Muscle layer of duodenum (tissue), 2 donors: ENCODE results near the gene AKIRIN2.

Source experiments
- H3K27ac ChIP-seq: one replicate; pipeline ENCODE4 v1.7.0; 2013; ENCODE audit warnings: mild to moderate bottlenecking, low read length
- H3K27me3 ChIP-seq: one replicate; pipeline ENCODE4 v1.7.0; 2013; ENCODE audit warnings: low read depth, mild to moderate bottlenecking, control low read depth, low read length
- H3K36me3 ChIP-seq, 2 donors: one replicate each; pipeline ENCODE4 v1.7.0; 2013; ENCODE audit warnings: low read length in 2 of 2, control low read depth in 1 of 2, mild to moderate bottlenecking in 1 of 2; ENCODE audit not compliant: insufficient read depth in 2 of 2, control insufficient read depth in 1 of 2
- H3K4me1 ChIP-seq, 2 donors: one replicate each; pipeline ENCODE4 v1.7.0; 2013; ENCODE audit warnings: low read length in 2 of 2, mild to moderate bottlenecking in 2 of 2, control low read depth in 1 of 2, moderate library complexity in 1 of 2; ENCODE audit not compliant: insufficient read depth in 2 of 2, control insufficient read depth in 1 of 2
- H3K4me3 ChIP-seq, 2 donors: one replicate each; pipeline ENCODE4 v1.7.0; 2013; ENCODE audit warnings: low read length in 2 of 2, low read depth in 1 of 2, mild to moderate bottlenecking in 1 of 2
- H3K9me3 ChIP-seq, 2 donors: one replicate each; pipeline ENCODE4 v1.7.0; 2013; ENCODE audit warnings: low read length in 2 of 2, control low read depth in 1 of 2, mild to moderate bottlenecking in 1 of 2; ENCODE audit not compliant: control insufficient read depth in 1 of 2
- donor health status: healthy.

The AKIRIN2 gene

DNA sequence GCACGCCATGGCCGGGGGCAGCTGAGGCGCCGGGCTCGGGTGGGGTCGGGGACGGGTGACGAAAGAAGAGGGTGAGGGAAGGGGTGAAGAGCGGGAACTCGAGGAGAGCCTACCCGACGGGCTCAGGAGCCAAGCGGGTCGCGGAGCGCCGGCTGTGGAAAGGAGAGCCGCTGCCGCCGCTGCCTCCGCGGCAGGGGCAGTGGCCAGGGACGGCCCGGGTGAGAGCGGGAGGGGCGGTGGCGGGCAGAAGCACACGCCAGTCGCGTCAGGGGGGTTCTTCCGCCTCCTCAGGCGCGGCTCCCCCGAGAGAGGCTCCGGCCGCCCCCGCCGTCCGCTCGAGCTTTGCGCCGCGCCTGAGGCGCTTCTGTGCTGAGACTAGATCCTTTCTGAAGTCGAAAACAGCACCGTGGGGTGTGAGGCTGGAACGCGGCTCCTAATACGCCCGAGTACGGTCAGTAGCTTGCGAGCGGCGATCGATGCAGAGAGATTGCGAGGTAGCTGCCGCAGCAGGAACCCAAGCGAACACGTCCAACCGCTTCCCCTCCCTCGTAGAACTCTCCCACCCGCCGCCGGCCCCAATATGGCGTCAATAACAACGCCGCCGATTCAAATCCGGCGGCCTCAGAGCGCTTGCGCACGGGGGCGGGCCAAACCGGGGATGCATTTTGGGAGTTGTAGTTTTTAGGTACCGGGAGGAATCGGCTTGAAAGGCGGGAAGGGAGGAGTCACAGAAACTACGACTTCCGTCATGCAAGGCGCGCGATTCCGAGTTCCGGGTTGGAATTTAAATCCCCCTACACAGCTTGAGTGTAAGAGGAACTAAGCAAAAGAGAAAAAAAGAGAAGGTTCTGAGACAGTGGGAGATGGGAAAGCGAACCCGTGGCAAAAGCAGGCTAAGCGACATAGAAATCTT, at the start of gene AKIRIN2:
AKIRIN2 (minus strand) TSS at position 558 of the 913 bp plus-strand sequence; CDS start at position 9, 549 bp downstream.
- Histone ChIP-seq H3K4me1 (peaks cover 9 to 15% of the 10 kb centered on the region in 2 donors), H3K27ac (peak within 1 kb of the TSS; percentile 99), H3K27me3 (no peaks in the 10 kb centered on the region), H3K36me3 (peaks cover 0 to 16% of the 10 kb centered on the region in 2 donors), H3K9me3 (no peaks in the 10 kb centered on the region), H3K4me3 (peak within 1 kb of the TSS; percentile 85 to 99)

DNA sequence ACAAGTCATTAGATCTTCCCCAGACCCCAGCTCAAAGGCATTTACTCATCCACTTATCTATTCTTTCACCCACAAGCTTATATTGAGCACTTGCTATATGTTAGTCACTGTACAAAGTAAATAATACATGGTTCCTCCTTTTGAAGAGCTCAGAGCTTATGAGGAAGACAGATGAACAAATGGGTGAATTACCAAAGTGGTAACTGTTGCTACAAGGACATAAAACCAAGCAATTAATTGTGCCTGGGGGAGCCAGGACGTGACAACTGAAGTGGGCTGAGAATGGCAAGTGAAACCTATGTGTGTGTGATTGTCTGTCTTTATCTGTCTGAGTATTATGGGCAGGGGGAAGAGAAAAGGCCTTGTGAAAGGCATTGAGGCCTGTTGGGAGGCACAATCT, 45.6 kb upstream of the AKIRIN2 start:
- Histone ChIP-seq H3K4me3 (no peak overlapping the region), H3K9me3 (no peaks in the 10 kb centered on the region), H3K27ac (no peak overlapping the region), H3K36me3 (no peaks in the 10 kb centered on the region), H3K27me3 (no peaks in the 10 kb centered on the region), H3K4me1 (no peaks in the 10 kb centered on the region)

DNA sequence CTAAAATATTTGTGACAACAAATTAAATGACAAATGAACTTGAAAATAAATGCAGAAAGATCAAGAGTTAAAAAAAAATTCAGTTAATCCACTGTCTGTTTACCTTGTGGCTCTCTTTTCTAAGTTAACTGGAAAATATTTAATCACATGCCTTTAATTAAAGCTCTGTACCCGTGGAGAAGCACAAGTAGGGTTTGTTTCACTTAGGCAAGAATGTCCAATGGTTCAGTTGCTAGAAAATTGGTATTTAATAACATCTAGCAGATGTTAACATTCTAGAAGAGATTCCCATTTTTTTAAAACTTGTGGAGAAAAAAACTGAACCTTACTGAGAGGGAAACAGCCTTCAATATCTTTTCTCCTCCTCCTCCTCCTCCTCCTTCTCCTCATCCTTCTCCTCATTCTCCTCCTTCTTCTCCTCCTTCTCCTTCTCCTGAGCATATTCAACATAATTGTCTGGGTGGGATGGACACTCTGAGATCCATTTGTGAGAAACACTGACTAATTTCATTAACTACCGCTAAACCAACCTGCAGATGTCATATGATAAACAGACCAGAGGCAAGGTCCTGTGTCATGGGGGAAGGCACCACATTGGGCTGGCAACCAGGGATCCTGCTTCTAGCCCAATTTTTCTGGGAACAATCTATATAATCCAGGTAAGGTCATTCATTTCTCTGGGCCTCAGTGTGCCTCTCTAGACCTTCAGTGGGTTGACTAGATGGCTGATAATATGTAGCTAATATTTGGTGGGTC, 44.1 kb upstream of the AKIRIN2 start:
- Histone ChIP-seq H3K27ac (no peak overlapping the region), H3K4me3 (no peak overlapping the region), H3K9me3 (no peaks in the 10 kb centered on the region), H3K4me1 (no peaks in the 10 kb centered on the region), H3K27me3 (no peaks in the 10 kb centered on the region), H3K36me3 (no peaks in the 10 kb centered on the region)

DNA sequence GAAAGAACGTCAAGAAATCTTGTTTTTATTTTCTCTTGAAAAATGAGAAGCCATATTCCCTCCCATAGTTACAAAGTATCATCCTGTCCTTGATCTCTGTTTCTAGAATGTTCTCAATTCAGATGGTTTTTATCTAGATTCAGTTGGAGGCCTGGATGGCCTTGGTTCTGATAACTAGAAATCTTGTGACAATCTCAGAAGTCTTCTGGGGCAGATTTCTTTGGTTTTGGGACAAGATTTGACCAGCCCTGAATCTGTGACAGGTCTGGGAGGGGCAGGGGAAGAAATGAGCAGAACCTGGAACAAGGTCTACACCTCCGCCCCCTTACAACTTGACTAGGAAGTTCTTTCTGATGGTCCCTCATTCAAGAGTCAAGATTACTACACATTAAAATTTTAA, 41.4 kb upstream of the AKIRIN2 start:
- no peaks in the 10 kb centered on the region for H3K4me1 ChIP-seq
- no peaks in the 10 kb centered on the region for H3K27me3 ChIP-seq
- H3K4me3 ChIP-seq: no peak overlapping the region
- no peaks in the 10 kb centered on the region for H3K36me3 ChIP-seq
- H3K27ac ChIP-seq: no peak overlapping the region
- no peaks in the 10 kb centered on the region for H3K9me3 ChIP-seq

DNA sequence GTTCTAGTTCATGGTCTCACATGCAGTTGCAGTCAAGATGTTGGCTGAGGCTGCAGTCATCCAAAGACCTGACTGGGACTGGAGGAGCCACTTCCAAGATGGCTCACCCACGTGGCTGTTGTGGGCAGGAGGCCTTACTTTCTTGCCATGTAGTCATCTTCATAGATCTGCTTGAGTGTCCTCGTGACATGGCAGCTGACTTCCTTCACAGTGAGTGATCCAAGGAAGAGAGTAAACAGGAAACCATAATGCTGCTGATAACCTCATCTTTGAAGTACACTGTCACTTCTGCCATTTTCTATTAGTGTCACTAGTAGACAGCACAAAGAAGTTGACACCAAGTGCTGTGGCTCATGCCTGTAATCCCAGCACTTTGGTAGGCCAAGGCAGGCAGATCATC, 40.1 kb upstream of the AKIRIN2 start:
- Histone ChIP-seq H3K9me3 (no peaks in the 10 kb centered on the region), H3K36me3 (no peaks in the 10 kb centered on the region), H3K4me3 (no peak overlapping the region), H3K4me1 (no peaks in the 10 kb centered on the region), H3K27ac (no peak overlapping the region), H3K27me3 (no peaks in the 10 kb centered on the region)

DNA sequence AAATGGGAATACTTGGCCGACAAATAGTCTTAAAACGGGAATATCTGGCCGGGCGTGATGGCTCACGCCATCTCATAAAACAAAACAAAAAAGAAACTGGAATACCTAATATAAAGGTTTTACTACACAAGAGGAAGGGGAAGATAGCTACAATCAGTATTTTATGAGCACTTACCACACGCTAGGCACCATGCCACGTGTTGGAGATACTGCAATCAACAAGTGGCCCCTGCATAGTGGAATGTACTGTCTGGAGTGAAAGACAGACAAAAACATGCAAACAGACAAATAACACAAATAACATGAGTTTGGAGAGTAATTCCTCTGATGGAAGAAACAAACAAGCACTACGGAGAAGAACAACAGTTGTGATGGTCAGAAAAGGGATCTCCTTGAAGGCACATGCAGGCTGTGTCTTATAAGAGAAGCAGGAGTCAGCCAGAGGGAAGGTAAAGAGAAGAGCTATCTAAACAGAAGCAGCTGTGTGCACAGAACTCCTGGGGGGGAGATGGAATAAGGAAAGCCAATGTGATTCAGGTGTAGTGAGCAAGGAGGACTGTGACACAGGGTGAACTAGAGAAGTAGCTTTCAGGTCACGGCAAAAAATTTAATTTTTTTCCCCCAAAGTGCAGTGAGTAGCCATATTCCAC, 39.1 kb upstream of the AKIRIN2 start:
- Histone ChIP-seq H3K9me3 (no peaks in the 10 kb centered on the region), H3K36me3 (no peaks in the 10 kb centered on the region), H3K4me1 (no peaks in the 10 kb centered on the region), H3K4me3 (no peak overlapping the region), H3K27ac (no peak overlapping the region), H3K27me3 (no peaks in the 10 kb centered on the region)

DNA sequence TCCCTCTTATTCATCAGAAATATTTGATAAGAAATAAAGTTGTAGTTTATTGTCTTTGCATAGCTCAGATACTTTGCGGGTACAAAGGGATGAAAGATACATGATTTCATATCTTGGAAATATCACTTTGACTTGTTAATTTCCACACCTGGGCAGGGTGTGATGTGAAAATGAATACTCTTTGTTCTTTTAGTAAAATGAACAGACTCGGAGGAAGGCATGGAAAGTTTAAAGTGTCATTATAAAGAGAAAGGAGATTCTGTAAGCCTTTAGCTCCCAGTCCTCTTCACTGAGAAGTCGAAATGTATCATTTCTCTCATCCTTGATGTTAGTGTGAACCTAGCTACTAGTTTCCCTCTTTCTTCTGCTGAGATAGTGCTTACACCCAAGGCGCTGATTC, 36.7 kb upstream of the AKIRIN2 start:
- no peaks in the 10 kb centered on the region for H3K36me3 ChIP-seq
- no peak overlapping the region for H3K4me3 ChIP-seq
- no peaks in the 10 kb centered on the region for H3K4me1 ChIP-seq
- H3K27me3 ChIP-seq: no peaks in the 10 kb centered on the region
- H3K27ac ChIP-seq: no peak overlapping the region
- H3K9me3 ChIP-seq: no peaks in the 10 kb centered on the region

DNA sequence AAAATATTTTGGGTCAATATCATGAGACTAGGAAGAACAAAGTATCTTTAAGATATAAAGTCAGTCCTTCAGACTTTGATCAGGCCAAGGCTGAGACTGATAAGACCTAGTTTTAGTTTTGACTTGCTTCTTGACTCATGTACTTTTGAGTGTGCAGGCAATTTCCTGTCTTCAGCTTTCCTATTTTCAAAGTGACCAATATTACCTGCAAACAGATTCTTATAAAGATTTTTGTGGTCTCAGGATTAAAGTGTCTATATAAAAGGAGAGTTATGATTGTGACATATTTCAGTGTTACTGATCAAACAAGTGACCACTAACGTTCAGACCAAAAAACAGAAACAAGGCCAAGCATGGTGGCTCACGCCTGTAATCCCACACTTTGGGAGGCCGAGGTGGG, 36.0 kb upstream of the AKIRIN2 start:
- Histone ChIP-seq H3K36me3 (no peaks in the 10 kb centered on the region), H3K4me3 (no peak overlapping the region), H3K27ac (no peak overlapping the region), H3K4me1 (no peaks in the 10 kb centered on the region), H3K9me3 (no peaks in the 10 kb centered on the region), H3K27me3 (no peaks in the 10 kb centered on the region)

DNA sequence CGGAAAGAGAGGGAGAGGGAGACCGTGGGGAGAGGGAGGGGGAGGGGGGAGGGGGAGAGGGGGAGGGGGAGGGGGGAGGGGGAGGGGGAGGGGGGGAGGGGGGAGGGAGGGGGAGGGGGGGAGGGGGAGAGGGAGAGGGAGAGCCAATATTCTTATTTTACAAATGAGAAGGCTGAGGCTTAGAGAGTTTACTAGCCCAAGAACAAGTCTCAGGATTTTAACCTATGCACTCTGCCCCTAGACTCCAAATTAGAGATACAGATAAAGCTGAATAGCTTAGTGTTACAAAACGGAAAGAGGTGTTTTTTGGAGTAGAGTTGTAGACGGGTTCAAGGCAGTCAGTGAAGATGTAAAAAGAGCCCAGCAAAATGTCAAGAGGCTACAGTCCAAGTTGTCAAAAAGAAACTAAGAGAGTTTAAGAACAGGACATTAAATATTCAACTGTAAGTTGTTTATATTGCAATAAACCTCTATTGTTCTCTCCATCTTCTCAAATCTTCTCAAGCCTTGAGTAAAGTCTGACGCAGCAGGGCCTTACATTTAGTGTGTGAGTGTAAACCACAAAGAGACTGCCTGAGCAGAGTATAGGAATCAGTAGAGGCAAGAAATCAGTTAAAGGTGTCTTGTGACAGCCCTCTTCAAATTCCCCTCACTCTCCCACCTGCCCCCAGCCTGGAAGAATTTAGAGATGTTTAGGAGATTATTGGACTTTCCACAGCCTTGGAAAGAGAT, 34.9 kb upstream of the AKIRIN2 start:
- Histone ChIP-seq H3K9me3 (no peaks in the 10 kb centered on the region), H3K27ac (no peak overlapping the region), H3K4me1 (peaks cover 0 to 5% of the 10 kb centered on the region in 2 donors), H3K36me3 (no peaks in the 10 kb centered on the region), H3K4me3 (no peak overlapping the region), H3K27me3 (no peaks in the 10 kb centered on the region)

DNA sequence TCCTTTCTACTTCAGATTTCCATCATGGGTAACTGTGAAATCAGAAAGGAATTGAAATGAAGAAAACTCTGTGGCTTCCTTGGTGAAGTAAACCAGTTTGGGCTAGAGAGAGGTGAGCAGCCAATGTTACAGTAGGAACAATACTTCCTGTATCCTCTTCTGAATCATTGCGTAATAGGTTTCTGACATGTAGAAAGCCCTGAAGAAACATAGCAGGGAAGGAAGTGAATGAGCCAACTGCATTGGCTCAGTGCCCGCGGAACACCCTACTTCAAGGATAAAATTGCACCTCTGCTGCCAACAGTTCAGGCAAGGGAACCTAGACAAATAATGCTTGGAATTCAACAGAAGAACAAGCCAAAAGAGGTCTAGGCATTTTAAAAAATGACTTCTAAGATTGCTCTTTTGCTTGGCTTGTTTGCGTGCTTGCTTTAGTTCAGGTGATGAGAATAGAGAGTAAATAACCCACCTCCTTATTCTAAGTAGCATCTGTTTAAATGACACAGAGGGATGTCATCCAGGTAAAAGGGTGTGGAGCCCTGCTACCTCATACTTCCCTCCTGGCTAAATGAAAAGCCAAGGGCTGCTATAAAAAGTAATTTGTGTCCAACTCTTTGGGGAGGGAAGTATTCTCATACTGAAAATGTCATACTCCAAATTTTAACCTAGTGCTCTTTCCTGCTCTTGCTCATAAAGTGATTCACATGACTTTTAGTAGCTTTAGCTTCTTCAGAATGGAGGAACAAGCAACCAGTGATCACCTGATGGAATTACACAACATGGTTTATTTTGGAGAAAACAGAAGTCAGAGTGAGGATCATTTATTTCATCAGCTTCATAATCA, 30.0 kb upstream of the AKIRIN2 start:
- peaks cover 0 to 10% of the 10 kb centered on the region in 2 donors for H3K4me1 ChIP-seq
- H3K4me3 ChIP-seq: peak overlapping the region; percentile 2 to 11
- H3K27me3 ChIP-seq: no peaks in the 10 kb centered on the region
- H3K9me3 ChIP-seq: no peaks in the 10 kb centered on the region
- H3K27ac ChIP-seq: peak overlapping the region; percentile 62
- no peaks in the 10 kb centered on the region for H3K36me3 ChIP-seq
